ENCODE data around the gene ZNF134. TPM values are rescaled to one million over a fixed set of nuclear protein-coding genes. Genes with fewer than 3 reads are reported as not detected.

ZNF134 gene
- total RNA-seq, 1 experiment from 2014 or later, result 52.5 TPM

GRCh38 chr19:57637379-57637778 lies 23.3 kb downstream of the ZNF134 start:
- H3K4me1 Mint-ChIP-seq, result peaks cover 16% of the 10 kb centered on the region
- ChIA-PET POLR2A (no interaction called here), CTCF (interaction anchor here (1.6 kb wide), 1 partner anchor 14 kb away, joined by 3 read pairs; no protein-coding TSS in a partner anchor)
- H3K36me3 Mint-ChIP-seq, result peaks cover 70% of the 10 kb centered on the region
- no peak overlapping the region for H3K27ac Mint-ChIP-seq
- ATAC-seq (no peak), DNase-seq (ENCODE audit: low spot score) (no peak)
- peaks cover 4% of the 10 kb centered on the region; the same call in 1 of the 2 replicates for H3K27me3 Mint-ChIP-seq (ENCODE audit: low read depth)
- H3K9me3 Mint-ChIP-seq, result peaks cover 35% of the 10 kb centered on the region
- H3K4me3 Mint-ChIP-seq, result no peak overlapping the region
- TF ChIP-seq ELF4 (CRISPR knock-in tag; IDR thresholded peaks at IDR 0.05; ENCODE audit: low read depth), result no peak
- TF ChIP-seq ZNF263 (CRISPR knock-in tag; IDR thresholded peaks at IDR 0.05; ENCODE audit: low read depth), result no peak
- TF ChIP-seq ZNF512 (CRISPR knock-in tag; IDR thresholded peaks at IDR 0.05; ENCODE audit: borderline replicate concordance), result no peak
- TF ChIP-seq E2F4 (CRISPR knock-in tag; IDR thresholded peaks at IDR 0.05; ENCODE audit: borderline replicate concordance, low read depth), result no peak
- TF ChIP-seq RORB (CRISPR knock-in tag; IDR thresholded peaks at IDR 0.05), result no peak
- TF ChIP-seq JUN (CRISPR knock-in tag; IDR thresholded peaks at IDR 0.05), result no peak
- TF ChIP-seq NFE2L1 (CRISPR knock-in tag; IDR thresholded peaks at IDR 0.05), result no peak
- TF ChIP-seq ZNF121 (CRISPR knock-in tag; IDR thresholded peaks at IDR 0.05), result no peak
- no peak for TF ChIP-seq ESRRA (CRISPR knock-in tag; IDR thresholded peaks at IDR 0.05; ENCODE audit: borderline replicate concordance)
- no peak for TF ChIP-seq CBFB (CRISPR knock-in tag; IDR thresholded peaks at IDR 0.05; ENCODE audit: low read depth)
- TF ChIP-seq SP1 (CRISPR knock-in tag; conservative IDR thresholded peaks at IDR 0.05), result no peak

GRCh38 chr19:57641715-57642234 lies 27.7 kb downstream of the ZNF134 start:
- H3K4me1 Mint-ChIP-seq, result no peaks in the 10 kb centered on the region
- no peak overlapping the region for H3K4me3 Mint-ChIP-seq
- TF ChIP-seq ATF1 (CRISPR knock-in tag; IDR thresholded peaks at IDR 0.05) (no peak), IRF2 (CRISPR knock-in tag; IDR thresholded peaks at IDR 0.05; ENCODE audit: borderline replicate concordance, low read depth) (no peak), CBFB (CRISPR knock-in tag; IDR thresholded peaks at IDR 0.05; ENCODE audit: low read depth) (no peak), FOXK1 (CRISPR knock-in tag; IDR thresholded peaks at IDR 0.05) (no peak), NR1H2 (CRISPR knock-in tag; IDR thresholded peaks at IDR 0.05) (no peak), GRHL2 (CRISPR knock-in tag; IDR thresholded peaks at IDR 0.05; ENCODE audit: insufficient replicate concordance, severe bottlenecking) (no peak), AFF4 (CRISPR knock-in tag; IDR thresholded peaks at IDR 0.05; ENCODE audit: borderline replicate concordance) (no peak), TEAD4 (CRISPR knock-in tag; IDR thresholded peaks at IDR 0.05) (no peak), KAT7 (CRISPR knock-in tag; IDR thresholded peaks at IDR 0.05; ENCODE audit: borderline replicate concordance) (no peak)
- peaks cover 60% of the 10 kb centered on the region for H3K36me3 Mint-ChIP-seq
- ChIA-PET POLR2A (no interaction called here), CTCF (no interaction called here)
- peaks cover 4% of the 10 kb centered on the region; the same call in 1 of the 2 replicates for H3K27me3 Mint-ChIP-seq (ENCODE audit: low read depth)
- ATAC-seq (no peak), DNase-seq (ENCODE audit: low spot score) (no peak)
- peaks cover 27% of the 10 kb centered on the region for H3K9me3 Mint-ChIP-seq
- no peak overlapping the region for H3K27ac Mint-ChIP-seq
